Measurements from ENCODE around the gene INTS11.

Gene INTS11

GRCh38 chr1:1357871-1358432, 33.5 kb upstream of the INTS11 start:
- peak; percentile 49 for DNase-seq

DNA sequence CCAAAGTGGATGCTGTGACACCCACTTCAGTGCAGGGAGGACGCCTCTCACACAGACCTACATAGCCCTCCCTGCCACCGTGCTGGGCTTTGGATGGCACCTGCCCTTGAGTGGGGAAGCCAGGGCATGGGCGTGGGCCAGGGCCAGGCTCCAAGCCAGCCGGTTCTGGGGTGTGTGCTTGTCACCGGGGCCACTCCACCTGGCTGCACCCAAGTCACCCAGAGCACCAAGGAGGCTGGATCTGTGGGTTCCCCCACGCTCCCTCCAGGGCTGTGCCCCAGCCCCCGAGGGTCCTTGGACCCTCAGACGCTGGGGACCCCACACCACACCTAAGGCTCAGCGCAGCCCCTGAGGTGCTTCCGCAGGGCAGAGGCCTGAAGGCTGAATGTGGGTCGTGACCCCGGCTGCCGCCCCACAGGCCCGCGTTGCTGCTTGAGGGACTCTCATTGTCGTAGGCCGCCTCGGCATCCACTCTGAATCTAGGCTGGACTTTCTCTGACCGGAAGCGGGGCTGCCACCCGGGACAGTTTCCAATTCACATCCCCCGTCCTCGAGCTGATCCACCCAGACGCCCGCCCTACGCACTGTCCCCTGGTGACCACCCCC, 32.4 kb upstream of the INTS11 start:
- DNase-seq: peak; percentile 31

DNA sequence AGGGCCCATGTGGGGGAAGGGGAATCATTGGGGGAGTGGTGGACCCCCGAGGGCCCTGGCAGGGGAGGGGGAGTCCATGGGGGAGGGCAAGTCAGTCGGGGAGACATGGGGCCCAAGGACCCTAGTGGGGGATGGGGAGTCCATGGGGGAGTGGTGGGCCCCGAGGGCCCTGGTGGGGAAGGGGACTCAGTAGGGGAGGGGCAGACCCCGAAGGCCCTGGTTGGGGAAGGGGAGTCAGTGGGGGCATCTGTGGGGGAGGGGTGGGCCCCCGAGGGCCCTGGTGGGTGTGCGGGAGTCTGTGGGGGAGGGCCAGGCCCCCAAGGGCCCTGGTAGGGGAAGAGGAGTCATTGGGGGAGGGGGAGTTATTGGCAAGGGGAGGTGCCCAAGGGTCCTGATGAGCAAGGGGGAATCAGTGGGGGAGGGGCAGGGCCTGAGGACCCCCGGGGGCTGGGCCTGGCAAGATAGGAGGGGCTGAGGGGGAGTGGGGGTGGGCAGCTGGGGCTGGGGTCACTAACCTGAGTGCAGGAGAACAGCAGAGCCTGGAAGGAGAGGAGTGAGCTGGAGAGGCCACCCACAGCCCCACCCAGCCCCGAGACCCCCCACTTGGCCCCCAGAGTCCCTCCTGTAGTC, 31.8 kb upstream of the INTS11 start:
- DNase-seq: peak; percentile 24

GRCh38 chr1:1355416-1355815, 31.0 kb upstream of the INTS11 start:
- DNase-seq: peak; percentile 40

GRCh38 chr1:1354271-1355247, 30.1 kb upstream of the INTS11 start:
- no peak for DNase-seq

GRCh38 chr1:1353389-1354151, 29.1 kb upstream of the INTS11 start:
- no peak for DNase-seq

DNA sequence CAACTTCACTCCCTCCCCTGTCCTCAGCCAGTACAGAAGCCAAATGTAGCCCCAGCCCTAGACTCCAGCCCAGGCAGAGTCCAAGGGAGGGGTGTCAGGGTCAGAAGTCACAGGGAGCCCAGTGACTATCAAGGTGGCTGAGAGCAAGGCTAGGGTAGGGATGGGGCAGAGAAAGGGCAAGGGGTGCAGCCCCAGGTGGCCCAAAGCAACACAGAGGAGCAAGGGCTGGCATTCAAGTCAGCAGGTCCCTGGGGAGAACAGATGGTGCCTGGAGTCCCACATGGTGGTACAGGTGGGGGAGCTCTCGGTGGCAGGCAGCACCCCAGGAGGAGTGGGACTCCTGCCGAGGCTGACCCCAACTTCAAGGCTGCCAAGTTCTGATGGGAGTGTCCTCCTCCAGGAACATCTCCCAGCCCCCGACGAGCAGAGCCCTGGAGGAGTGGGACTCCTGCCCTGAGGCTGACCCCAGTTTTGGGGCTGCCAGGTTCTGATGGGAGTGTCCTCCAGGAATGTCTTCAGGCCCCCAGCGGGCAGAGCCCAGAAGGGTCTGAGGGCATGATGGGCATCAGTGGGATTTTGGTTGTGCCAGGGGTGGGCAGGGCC, 28.4 kb upstream of the INTS11 start:
- no peak for DNase-seq

DNA sequence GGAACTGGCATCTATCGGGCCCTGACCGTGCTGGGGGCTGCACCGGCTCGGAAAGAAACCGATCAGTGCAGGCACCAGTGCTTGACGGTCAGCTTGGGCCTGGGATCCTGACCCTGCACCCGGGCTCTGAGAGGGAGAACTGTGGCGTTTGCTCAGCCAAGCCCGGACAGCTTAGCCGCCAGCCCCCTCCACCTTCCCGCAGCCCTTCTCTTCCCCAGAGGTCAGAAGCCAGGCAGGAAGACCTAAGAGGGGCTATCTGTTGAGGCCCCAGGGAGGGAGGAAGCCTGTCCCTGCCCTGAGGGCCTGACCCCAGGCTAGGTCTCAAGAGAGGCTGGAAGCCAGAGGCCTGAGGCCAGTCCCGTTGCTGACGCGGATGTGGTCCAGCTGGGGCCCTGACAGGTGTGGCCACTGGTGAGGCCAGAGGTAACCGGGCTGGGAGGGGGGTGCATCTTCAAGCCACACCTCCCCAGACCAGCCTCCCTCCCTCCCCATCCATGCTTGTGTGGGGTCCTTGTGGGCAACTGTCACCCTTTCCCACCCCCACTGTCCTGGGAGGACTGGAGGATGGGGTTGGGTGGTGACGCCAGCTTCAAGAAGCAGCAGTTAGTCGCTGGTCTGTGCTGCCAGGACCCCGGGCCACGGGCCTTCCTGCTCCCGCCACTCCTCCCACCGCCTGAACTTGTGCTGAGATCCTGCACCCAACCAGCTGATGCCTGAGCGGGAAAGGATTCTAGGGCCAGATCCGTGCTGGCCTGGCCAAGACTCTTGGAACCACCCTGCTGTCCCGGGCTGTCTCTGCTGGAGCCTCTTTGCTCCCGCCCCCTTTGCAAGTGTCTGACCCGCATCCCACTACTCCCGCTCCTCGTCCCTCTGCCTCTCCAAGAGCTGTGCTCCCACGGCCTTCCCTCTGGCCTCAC, 27.3 kb upstream of the INTS11 start:
- peak; percentile 84 for DNase-seq

DNA sequence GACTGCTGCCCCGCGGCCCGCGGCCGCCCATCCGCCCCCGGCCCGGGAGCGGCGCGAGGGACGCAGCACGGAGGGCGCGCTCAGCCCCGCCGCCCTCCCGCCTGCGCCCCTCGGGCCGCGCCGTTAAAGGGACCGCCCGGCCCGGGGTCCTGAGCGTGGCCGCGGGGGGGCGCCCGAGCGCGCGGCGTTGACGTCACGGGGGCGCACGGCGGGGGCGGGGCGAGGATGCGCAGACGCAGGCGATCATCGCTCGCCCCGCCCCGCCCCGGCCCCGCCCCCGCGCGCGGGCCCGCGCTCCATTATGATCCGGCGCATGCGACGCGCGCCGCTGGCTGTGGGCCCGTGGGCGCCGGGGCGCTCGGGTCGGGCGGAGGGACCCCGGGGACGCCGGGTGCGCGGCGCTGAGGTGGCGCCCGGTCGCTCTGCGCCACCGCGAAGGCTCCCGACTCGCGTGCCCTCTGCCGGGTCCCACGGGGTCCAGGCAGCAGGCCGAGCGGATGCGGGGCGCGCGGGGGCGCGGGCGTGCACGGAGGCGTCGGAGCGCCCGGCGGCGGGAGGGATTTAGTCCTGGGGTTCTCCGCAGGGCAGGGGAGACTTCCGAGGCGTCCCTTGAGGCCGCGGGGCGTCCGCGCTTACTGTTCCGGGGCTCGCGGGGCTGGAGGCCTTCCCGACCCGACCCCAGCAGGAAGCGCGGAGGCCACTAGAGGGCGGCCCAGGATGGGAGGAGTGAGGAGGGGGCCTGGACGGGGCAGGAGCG, 25.0 kb upstream of the INTS11 start, which contains the start of gene DVL1:
DVL1 (minus strand) TSS at position 163 of the 757 bp plus-strand sequence. CDS start 353 bp downstream, outside the sequence.
- peak; percentile 82 for DNase-seq

DNA sequence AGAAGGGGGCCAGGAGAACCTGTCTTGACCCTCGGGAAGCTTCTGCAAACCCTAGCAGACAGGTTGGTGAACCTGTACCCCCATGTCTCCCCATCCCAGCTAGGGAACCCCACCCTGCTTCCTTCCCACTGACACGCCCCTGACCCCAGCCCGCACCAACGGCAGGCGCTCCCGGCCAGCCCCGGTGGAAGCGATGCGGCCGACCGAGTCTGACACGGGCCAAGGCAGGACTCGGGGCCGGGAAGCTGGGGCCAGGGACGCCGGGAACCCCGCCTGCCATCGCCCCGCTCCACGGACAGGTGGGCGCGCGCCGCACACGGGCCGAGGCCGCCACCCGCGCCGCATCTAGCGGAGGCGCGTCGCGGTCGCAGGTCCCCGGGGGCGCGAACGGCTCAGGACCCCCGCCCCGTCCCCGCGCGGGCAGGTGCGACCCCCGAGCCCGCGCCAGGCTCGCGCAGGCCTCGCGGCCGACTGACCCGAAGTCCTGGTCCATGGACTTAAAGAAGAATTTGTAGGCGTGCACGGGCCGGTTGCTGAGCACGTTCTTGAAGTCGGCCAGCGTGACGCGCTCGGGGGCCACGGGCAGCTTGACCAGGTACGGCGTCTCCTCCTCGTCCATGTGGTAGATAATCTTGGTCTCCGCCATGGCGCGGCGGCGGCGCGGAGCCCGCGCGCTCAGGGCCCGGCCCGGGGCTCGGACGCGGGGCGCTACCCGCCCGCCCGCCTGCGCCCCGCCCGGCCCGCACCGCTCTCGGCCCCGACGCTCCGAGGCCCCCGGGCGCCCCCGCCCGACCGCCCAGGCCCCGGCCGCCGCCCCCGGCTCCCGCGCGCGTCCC, 24.2 kb upstream of the INTS11 start:
- no peak for DNase-seq

DNA sequence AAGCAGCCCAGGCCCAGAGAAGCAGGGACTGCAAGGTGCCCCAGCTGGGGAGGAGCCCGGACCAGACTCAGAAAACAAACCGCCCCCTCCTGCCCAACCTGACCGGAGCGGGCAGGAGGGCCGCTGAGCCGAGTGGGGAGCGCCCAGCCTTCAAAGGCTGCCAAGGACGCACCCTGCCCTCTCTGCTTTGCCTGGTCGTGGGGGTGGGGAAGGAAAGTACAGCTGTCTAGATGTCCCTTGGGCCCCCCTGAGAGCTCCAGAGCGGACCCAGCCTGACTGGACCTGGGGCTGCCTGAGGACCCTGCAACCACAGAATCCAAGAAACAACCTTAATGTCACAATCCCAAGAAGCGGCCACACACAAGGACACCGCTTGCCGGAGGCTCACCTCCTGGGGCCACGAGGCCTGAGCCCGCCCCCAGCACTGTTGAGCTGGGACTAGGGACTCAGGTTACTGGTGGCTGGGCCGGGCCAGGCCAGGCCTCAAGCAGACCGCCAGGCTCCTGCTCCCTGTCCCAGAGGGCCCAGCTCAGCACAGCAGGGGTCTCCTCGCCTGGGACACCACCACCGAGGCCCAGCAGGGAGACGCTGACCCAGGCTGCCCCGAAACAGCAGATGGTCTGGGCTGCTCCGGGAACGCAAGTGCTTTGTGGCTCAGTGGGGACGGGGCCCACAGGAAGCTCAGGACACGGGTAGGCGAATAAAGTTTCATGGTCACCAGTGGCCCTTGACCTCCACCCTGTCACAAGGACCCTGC, 23.4 kb upstream of the INTS11 start:
- no peak for DNase-seq

DNA sequence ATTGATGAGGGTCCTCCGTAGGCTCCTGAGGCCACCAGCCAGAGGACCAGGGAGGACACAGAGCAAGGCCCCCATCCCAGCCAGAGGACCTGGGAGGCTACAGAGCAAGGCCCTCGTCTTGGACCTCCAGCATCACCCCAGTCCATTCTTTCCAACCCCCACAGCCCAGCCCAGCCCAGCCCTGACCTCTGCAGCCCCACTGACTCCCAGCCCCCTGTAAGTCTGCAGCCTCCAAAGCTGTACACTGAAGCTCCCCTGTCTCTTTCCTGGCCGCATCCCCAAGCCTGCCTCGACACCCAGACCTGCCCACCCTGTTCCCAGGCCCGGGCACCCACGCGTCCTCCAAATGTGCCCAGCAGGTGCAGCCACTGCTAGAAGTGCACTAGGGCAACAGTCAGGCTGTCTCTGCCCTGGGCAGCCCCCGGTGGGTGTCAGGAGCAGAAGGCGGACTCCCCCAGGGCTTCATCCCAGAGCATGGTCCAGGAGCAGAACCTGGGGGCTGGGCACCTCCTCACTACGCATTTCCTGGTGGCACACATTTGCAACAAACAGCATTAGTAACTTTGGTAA, 22.7 kb upstream of the INTS11 start:
- no peak for DNase-seq

GRCh38 chr1:1346501-1346890, 22.0 kb upstream of the INTS11 start:
- DNase-seq: no peak

DNA sequence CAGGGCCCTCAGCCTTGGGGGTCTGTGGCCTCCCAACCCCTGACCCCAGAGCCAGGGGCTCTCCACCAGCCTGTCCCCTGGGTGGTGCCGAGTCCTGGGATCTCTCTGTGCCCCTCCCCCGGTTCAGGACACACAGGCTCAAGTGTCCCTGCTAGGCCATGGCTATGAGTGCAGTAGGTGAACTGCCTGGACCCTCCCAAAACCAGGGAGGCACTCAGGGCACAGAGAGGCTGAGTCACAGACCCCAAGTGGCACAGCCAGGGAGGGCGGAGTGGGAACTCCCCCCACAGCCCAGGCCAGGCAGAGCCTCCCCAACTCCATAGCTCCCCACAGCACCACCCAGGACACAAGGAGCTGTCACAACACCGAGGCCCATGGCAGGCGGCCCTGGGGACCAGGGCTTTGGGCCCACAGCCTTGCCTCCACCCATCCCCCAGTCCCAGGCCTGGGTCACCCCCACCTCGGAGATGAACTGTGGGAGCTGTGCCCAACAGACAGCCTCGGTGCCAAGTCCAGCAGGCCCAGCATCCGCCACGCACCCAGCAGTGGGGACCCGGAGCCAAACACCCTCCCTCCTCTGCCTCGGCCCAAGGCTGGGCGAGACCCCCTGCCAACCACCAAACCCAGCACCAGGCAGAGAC, 21.5 kb upstream of the INTS11 start:
- no peak for DNase-seq

- DNase-seq: no peak
Observed at GRCh38 chr1:1345384-1345783, 20.9 kb upstream of the INTS11 start.

- DNase-seq: no peak
Observed at GRCh38 chr1:1344655-1345361, 20.3 kb upstream of the INTS11 start.
